ENCODE results near the gene AFF2.

The AFF2 gene

GRCh38 chrX:148588649-148589310 lies 88.4 kb downstream of the AFF2 start:
- Histone ChIP-seq H3K4me3 (ENCODE audit: severe bottlenecking) (no peak overlapping the region), H3K9me3 (ENCODE audit: severe bottlenecking) (no peaks in the 10 kb centered on the region), H3K27ac (ENCODE audit: poor library complexity, severe bottlenecking) (no peak overlapping the region), H3K36me3 (ENCODE audit: low read depth) (no peaks in the 10 kb centered on the region), H3K4me1 (ENCODE audit: insufficient read depth, poor library complexity, severe bottlenecking) (no peaks in the 10 kb centered on the region), H3K27me3 (ENCODE audit: insufficient read depth, poor library complexity, severe bottlenecking) (no peaks in the 10 kb centered on the region)
- DNase-seq (ENCODE audit: low spot score): no peak
- no peak for ATAC-seq (ENCODE audit: low read depth)
- TF ChIP-seq CTCF (IDR thresholded peaks at IDR 0.05; ENCODE audit: poor library complexity, severe bottlenecking): no peak

GRCh38 chrX:148592595-148592994 lies 92.2 kb downstream of the AFF2 start:
- TF ChIP-seq CTCF (IDR thresholded peaks at IDR 0.05; ENCODE audit: poor library complexity, severe bottlenecking): no peak
- Histone ChIP-seq H3K27ac (ENCODE audit: poor library complexity, severe bottlenecking) (no peak overlapping the region), H3K4me3 (ENCODE audit: severe bottlenecking) (no peak overlapping the region)

GRCh38 chrX:148593146-148593545 lies 92.7 kb downstream of the AFF2 start:
- H3K4me3 ChIP-seq (ENCODE audit: severe bottlenecking): no peak overlapping the region
- no peaks in the 10 kb centered on the region for H3K4me1 ChIP-seq (ENCODE audit: insufficient read depth, poor library complexity, severe bottlenecking)
- no peak overlapping the region for H3K27ac ChIP-seq (ENCODE audit: poor library complexity, severe bottlenecking)
- H3K27me3 ChIP-seq (ENCODE audit: insufficient read depth, poor library complexity, severe bottlenecking): no peaks in the 10 kb centered on the region
- H3K9me3 ChIP-seq (ENCODE audit: severe bottlenecking): no peaks in the 10 kb centered on the region
- ATAC-seq (ENCODE audit: low read depth) (no peak), DNase-seq (ENCODE audit: low spot score) (no peak)
- H3K36me3 ChIP-seq (ENCODE audit: low read depth): no peaks in the 10 kb centered on the region
- no peak for TF ChIP-seq CTCF (IDR thresholded peaks at IDR 0.05; ENCODE audit: poor library complexity, severe bottlenecking)

More at GRCh38 chrX:148592595-148592994, 92.2 kb downstream of the AFF2 start:
- no peaks in the 10 kb centered on the region for H3K27me3 ChIP-seq (ENCODE audit: insufficient read depth, poor library complexity, severe bottlenecking)
- no peaks in the 10 kb centered on the region for H3K36me3 ChIP-seq (ENCODE audit: low read depth)
- DNase-seq (ENCODE audit: low spot score) (no peak), ATAC-seq (ENCODE audit: low read depth) (no peak)
- H3K9me3 ChIP-seq (ENCODE audit: severe bottlenecking): no peaks in the 10 kb centered on the region
- no peaks in the 10 kb centered on the region for H3K4me1 ChIP-seq (ENCODE audit: insufficient read depth, poor library complexity, severe bottlenecking)

GRCh38 chrX:148593987-148594386 lies 93.6 kb downstream of the AFF2 start:
- Histone ChIP-seq H3K27ac (ENCODE audit: poor library complexity, severe bottlenecking) (no peak overlapping the region), H3K4me1 (ENCODE audit: insufficient read depth, poor library complexity, severe bottlenecking) (no peaks in the 10 kb centered on the region), H3K4me3 (ENCODE audit: severe bottlenecking) (no peak overlapping the region), H3K36me3 (ENCODE audit: low read depth) (no peaks in the 10 kb centered on the region), H3K9me3 (ENCODE audit: severe bottlenecking) (no peaks in the 10 kb centered on the region), H3K27me3 (ENCODE audit: insufficient read depth, poor library complexity, severe bottlenecking) (no peaks in the 10 kb centered on the region)
- DNase-seq (ENCODE audit: low spot score) (no peak), ATAC-seq (ENCODE audit: low read depth) (no peak)
- no peak for TF ChIP-seq CTCF (IDR thresholded peaks at IDR 0.05; ENCODE audit: poor library complexity, severe bottlenecking)

- Histone ChIP-seq H3K4me1 (ENCODE audit: insufficient read depth, poor library complexity, severe bottlenecking) (no peaks in the 10 kb centered on the region), H3K4me3 (ENCODE audit: severe bottlenecking) (no peak overlapping the region), H3K27ac (ENCODE audit: poor library complexity, severe bottlenecking) (no peak overlapping the region), H3K36me3 (ENCODE audit: low read depth) (no peaks in the 10 kb centered on the region), H3K27me3 (ENCODE audit: insufficient read depth, poor library complexity, severe bottlenecking) (no peaks in the 10 kb centered on the region), H3K9me3 (ENCODE audit: severe bottlenecking) (no peaks in the 10 kb centered on the region)
- ATAC-seq (ENCODE audit: low read depth) (no peak), DNase-seq (ENCODE audit: low spot score) (no peak)
- TF ChIP-seq CTCF (IDR thresholded peaks at IDR 0.05; ENCODE audit: poor library complexity, severe bottlenecking): no peak
Observed at GRCh38 chrX:148599404-148599803, 99.0 kb downstream of the AFF2 start.

Measured in RWPE2 (cell line).